Gastroesophageal sphincter (tissue), 3 donors: ENCODE data around the gene ARHGAP26.

Experiments
- POLR2A ChIP-seq, 2 donors: fragments of 450-650 bp; IDR thresholded peaks; one replicate each; pipeline ENCODE4 v1.6.1; 2017; ENCODE audit warnings: antibody characterized with exemption in 2 of 2, mild to moderate bottlenecking in 2 of 2, moderate library complexity in 1 of 2
- POLR2AphosphoS5 ChIP-seq: sonication (generic); formaldehyde crosslinking; IDR thresholded peaks from one replicate; pipeline ENCODE4 v1.6.1; 2017; ENCODE audit warnings: antibody characterized with exemption
- TF ChIP-seq, protein P1 (sequence below), 4 experiments: fragments of 200-600 bp in 2 of 4; fragments of 450-650 bp in 2 of 4; sonication (generic) in 1 of 4; IDR thresholded peaks; one replicate each; pipeline ENCODE4 v1.5.1; 2017 to 2019; ENCODE audit warnings: antibody characterized with exemption in 4 of 4, mild to moderate bottlenecking in 2 of 4, moderate library complexity in 2 of 4

DNA sequence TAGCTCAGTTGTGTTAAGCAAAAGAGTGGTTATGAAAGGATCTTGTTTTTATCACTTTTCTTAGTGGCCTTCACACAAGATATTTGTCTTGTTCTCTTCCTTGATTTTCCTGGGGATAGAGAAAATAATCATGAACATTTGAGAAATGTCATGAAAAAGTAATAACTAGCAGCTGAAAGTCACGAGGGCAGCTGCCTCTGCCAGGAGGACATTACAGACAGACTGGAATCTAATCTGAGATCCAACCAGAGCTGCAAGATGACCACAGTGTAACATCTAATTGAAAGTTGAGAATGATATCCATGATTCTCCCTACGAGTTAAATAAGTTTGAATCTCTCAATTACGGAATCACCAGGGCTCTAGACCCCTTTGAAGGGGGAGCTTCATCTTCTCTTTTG is 274.9 kb downstream of the ARHGAP26 start:
- TF ChIP-seq POLR2A (IDR thresholded peaks at IDR 0.05), result no peak
- TF ChIP-seq, protein P1, sequence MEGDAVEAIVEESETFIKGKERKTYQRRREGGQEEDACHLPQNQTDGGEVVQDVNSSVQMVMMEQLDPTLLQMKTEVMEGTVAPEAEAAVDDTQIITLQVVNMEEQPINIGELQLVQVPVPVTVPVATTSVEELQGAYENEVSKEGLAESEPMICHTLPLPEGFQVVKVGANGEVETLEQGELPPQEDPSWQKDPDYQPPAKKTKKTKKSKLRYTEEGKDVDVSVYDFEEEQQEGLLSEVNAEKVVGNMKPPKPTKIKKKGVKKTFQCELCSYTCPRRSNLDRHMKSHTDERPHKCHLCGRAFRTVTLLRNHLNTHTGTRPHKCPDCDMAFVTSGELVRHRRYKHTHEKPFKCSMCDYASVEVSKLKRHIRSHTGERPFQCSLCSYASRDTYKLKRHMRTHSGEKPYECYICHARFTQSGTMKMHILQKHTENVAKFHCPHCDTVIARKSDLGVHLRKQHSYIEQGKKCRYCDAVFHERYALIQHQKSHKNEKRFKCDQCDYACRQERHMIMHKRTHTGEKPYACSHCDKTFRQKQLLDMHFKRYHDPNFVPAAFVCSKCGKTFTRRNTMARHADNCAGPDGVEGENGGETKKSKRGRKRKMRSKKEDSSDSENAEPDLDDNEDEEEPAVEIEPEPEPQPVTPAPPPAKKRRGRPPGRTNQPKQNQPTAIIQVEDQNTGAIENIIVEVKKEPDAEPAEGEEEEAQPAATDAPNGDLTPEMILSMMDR (IDR thresholded peaks at IDR 0.05), result no peak
- no peak for TF ChIP-seq POLR2AphosphoS5
